DMS 273 (cell line): ENCODE measurements around the gene NARF.
A peak's percentile ranks its signal among the peaks of the same experiment; 100 is the strongest.

Source experiments
- DNase-seq: peaks from one replicate; lab custom pipeline; 2025; ENCODE audit not compliant: unreplicated experiment; lab: John Stamatoyannopoulos, UW

Gene NARF

DNA sequence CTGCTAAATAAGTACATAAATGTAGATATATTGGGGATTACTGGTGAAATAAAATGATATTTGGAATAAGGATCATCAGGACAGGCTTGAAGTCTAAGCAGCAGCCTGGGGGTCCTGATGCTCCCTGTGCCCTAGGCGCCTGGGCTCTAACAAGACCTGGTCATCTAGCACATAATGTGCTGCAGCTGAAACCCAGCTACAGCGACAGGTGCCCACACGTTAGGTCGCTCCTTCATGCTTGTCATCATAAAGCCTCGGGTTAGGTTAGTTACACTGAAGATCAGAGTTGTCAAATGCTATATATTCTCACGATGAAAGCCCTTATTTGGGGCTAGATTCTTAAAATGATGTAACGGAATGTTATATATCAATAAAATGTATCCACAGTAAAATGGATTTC, 11.5 kb downstream of the NARF start:
- DNase-seq = no peak

GRCh38 chr17:82474223-82475010, 15.9 kb downstream of the NARF start:
- DNase-seq = peak; percentile 88

DNA sequence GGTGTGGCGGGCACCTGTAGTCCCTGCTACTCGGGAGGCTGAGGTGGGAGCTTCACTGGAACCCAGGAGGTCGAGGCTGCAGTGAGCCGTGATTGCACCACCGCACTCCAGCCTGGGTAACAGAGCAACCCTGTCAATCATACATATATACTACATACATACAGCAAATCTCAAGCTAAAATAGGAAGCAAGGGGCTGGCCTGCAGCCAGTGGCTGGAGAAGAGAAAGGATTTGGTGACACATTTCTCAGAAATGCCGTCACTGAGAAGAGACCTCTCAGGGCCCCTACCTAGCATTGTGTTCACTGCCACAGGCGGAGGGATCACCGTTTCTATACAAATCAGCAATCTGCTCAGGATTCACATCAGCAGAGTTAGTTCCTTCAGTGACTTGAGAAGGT, 16.9 kb downstream of the NARF start:
- DNase-seq = no peak

- no peak for DNase-seq
Measured at GRCh38 chr17:82477934-82478333, 19.4 kb downstream of the NARF start.

DNA sequence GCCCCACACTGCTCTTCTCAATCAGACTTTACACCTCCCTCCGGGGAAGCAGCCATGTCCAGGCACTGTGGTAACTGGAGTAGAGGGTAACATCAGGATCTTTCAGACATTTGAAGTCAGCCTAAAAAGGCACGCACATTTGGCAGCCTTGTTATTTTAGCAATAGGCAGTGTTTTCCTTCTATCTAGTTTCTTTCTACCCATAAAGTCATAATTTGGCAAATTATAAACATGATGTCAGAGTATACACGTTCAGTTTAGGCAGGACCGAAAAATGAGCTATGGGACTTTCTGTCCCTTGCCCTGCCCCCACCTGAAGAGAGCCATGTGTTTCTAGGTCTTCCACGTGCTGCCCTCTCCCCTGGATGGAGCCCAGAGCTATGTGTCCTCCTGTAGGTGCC, 21.1 kb downstream of the NARF start:
- no peak for DNase-seq

DNA sequence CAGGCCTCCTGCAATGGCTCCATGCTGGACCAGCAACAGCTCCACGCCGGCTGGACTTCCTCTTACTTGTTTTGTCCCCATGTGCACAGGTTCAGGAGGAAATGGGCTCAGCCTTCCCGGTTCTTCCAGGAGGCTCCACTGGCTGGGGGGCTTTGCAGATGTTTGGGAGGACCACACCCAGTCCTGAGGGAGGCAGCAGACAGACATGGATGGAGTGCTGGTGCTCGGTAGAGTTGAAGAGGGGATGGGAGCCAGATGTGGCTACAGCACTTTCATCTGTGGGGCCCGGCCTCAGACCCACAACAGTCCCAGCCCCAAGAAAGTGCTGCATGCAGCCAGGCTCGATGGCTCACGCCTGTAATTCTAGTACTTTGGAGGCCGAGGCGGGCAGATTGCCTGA, 21.8 kb downstream of the NARF start:
- no peak for DNase-seq

DNA sequence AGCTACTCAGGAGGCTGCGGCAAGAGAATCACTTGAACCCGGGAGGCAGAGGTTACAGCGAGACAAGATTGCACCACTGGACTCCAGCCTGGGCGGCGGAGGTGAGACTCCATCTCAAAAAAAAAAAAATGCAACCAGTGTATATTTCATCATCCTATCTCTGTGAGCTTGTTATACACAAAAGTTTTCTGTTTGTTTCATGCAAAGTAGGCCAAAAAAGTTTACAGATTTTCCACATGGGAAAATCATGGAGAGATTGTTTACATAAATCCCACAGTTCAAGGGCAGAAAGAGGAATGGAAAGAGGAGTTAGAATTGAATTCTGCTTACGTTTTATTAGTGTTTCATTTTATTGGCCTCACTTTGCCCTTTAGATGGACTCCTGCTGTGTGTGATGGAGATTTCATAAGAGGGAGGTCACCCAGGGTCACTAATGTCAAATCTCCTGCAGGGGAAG, 24.7 kb downstream of the NARF start:
- no peak for DNase-seq

GRCh38 chr17:82483836-82484235, 25.3 kb downstream of the NARF start:
- no peak for DNase-seq

DNA sequence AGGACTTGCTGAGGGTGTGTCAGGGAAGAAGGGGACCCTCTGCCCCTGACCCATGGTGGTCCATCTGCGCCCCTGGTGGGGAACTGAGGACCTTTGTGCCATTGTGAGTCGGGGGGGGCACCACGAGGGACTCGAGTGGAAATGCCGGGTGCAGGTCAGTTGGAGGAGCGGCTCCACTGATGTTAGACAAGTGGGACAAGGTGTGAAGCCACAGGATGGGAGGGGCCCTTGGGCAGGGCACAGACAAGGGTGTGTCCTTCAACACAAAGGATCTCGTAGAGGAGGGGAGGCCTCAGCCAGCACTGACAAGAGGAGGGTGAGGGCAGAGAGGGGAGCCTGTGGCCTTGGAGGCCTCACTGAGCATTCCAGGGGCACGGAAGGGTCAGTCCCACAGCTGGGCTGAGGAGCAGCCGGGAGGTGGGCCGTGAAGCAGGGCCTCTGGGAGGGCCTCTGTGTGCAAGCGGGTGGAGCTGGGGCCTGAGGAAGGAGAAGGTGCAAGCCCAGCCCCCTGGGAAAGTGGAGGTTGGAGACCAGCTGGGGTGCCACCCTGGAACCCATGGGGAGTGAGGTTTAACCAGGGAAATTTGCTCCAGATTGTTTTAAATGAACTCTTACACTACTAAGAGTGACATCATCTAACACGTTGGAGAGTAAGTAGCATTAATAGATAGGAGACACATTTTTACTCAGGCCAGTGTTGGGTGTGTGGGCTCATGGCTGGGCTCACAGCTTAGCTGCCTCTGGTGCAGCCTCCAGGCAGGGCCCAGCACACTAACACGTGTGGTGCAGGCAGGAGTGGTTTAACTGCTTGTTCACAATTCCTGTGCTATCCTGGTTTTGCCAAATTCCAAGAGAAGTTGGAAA, 27.9 kb downstream of the NARF start:
- DNase-seq = no peak

DNA sequence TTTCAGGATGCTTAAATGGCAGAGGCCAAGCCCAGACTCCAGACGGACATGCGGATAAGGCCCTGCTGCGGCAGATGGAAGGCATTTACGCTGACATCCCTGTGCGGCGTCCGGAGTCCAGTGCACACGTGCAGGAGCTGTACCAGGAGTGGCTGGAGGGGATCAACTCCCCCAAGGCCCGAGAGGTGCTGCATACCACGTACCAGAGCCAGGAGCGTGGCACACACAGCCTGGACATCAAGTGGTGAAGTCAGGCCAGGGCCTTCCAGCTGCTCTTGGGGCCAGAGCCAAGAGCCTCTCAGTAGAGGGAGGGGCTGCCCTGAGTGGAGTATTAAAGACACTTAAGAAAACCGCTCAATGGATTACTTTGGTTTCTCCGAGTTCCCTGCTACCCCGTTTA, 29.4 kb downstream of the NARF start:
- no peak for DNase-seq

DNA sequence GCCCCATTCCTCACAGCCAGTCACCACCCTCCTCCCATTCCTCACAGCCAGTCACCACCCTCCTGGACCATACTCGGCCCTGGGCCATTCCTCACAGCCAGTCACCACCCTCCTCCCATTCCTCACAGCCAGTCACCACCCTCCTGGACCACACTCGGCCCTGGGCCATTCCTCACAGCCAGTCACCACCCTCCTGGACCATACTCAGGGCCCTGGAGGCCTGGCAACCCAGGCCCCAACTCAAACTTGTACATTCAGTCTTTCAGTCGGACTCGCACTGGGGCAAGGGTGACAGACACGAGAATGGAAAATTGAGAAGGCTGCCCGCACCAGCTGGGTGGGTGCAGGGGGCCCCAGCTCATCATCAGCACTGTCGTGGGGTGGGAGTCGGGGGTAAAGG, 30.6 kb downstream of the NARF start:
- no peak for DNase-seq

DNA sequence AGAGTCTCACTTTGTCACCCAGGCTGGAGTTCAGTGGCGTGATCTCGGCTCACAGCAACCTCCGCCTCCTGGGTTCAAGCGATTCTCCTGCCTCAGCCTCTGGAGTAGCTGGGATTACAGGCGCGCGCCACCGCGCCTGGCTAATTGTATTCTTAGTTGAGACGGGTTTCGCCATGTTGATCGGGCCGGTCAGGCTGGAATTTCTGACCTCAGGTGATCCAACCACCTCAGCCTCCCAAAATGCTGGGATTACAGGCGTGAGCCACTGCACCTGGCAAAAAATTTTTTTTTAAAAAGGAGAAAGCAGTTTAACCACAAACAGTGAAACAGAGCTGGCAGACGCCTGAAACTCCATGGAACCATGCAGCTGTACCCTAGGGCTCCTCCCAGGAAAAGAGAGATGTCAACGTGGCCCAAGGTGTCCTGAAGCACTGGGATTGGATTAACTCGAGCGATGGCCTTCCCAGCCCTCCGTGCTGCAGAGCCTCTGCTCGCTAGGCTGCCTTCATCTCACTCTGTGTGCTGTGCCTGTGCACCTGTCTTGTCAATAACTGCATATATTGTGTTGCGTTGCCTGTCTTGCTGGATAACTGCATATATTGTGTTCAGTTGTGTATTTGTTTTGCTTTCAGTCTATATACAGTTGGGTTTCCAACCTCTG, 31.4 kb downstream of the NARF start:
- DNase-seq = no peak

DNA sequence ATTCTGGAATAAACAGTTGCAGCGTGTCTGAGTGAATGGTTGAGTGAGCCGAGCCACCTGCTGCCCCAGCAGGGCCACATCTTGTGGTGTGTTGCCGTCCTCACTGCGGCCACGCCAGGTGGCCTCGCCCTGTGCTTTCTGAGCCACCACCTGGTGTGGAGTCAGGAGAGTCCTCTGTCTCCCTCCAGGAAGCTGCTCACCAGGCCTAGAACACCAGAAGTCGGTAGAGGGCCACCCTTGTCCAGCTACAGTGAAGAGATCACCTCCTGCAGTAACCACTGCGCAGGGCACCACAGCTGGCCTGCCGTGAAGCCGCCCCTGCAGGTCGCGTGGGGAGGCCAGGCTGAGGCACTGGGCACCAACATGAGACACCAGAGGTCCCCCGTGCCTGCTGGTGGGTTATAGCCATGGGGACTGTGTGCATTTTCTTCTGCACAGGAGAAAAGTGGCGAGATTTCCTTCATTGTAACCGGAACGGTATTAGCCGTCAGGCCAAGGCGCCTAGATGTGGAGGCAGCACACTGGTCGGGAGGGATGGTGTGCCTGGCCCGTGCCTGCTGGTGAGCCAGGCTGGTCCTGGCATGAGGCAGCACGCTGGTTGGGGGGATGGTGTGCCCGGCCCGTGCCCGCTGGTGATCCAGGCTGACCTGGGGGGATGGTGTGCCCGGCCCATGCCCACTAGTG, 32.1 kb downstream of the NARF start:
- peak; percentile 69 for DNase-seq

- DNase-seq = no peak
Measured at GRCh38 chr17:82491196-82491530, 32.6 kb downstream of the NARF start.

- DNase-seq = peak; percentile 34
Measured at GRCh38 chr17:82491533-82491932, 33.0 kb downstream of the NARF start.

GRCh38 chr17:82492643-82493225, 34.2 kb downstream of the NARF start:
- DNase-seq = no peak

DNA sequence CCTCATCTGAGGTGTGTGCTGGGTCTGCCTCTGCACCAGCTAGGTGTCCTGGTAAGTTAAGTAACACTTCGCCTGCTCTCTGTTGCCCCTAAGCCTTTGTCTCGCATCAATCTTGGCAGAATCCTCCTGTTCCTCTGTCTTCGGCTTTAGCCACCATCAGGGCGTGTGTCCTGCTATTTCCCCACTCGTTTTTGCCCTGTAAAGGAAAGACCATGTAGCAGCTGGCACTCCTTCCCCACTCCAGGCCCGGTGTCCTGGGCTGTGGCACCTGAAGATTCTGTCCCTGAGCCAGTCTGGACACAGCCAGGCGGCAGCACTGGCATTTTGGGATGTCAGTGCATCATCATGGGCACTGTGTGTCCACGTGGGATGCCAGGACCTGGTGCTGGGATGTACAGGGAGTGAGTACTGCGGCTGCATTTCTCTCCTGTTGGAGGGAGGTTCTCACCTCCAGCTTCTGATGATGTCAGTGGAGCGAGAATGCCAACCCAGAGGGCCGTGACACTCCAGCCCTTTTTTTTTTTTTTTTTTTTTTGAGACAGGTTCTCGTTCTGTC, 34.8 kb downstream of the NARF start:
- DNase-seq = no peak

GRCh38 chr17:82494236-82495055, 35.9 kb downstream of the NARF start:
- DNase-seq = peak; percentile 95

DNA sequence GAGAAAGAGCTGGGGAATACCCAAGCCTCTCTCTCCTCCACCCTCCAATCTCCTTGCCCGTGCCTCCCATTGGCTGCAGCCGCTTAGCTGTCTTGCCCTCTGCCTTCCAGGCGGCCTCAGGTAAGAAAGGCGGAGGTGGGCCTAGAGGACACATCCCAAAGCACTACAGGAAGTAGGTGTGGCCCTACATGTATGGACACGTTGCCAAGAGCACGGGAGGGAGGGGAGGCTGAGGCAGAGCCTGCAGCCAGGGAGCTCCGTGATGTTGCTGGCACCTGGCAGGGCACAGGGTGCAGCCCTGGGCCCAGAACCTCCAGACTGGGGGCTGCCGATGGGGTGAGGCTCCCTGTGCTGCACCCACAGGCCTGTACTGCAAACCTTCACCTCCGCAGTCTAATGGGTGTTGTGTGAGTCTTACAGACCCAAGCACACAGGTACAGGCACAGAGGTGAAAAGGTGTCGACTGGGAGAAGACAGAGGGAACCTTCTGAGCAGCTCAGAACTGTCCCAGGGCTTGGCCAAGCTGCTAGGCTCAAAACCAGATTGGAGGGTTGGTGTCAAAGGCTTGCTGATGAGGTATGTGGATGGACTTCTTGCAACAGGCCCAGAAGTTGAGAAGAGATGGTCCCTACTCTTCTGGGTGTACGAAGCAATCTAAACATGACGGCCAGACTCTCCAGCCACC, 37.4 kb downstream of the NARF start:
- DNase-seq = peak; percentile 38
